ENCODE results near the gene TBX6.
"Not testable (repeated sequence)": the region's sequence is repeated elsewhere in the genome, so short reads cannot be mapped to it uniquely, and the experiment has no call there.

The TBX6 gene

GRCh38 chr16:30040690-30041089 lies 51.0 kb downstream of the TBX6 start:
- DNase-seq (ENCODE audit: insufficient read length, low spot score); FAIRE-seq: not testable (repeated sequence)

- no peak for DNase-seq (ENCODE audit: insufficient read length, low spot score)
- FAIRE-seq = no peak
These were observed 51.5 kb downstream of the TBX6 start for GRCh38 chr16:30040221-30040620.

Measured in HTR-8/SVneo (cell line).